HG03175 (cell line): ENCODE results near the gene RNF115.
"Not testable (repeated sequence)": the region's sequence is repeated elsewhere in the genome, so short reads cannot be mapped to it uniquely, and the experiment has no call there.

Experiments
- ATAC-seq: cut with Tn5 transposase; IDR thresholded peaks from one replicate; pipeline ENCODE4 v1.9.1; 2021; ENCODE audit warnings: mild to moderate bottlenecking, moderate library complexity; ENCODE audit not compliant: unreplicated experiment

The RNF115 gene

GRCh38 chr1:145823565-145824498 lies at the start of gene RNF115, which contains the start of gene POLR3C:
Gene RNF115 (minus strand): TSS chr1:145824095. CDS start chr1:145823873, 222 bp downstream.
Gene POLR3C (plus strand): TSS chr1:145824200. CDS start chr1:145825777, 1,577 bp downstream.
- ATAC-seq = peak; percentile 84

GRCh38 chr1:145871994-145872924 lies 48.4 kb upstream of the RNF115 start:
- no peak for ATAC-seq

- ATAC-seq = no peak
These were observed 44.3 kb upstream of the RNF115 start for GRCh38 chr1:145868232-145868631.

- ATAC-seq = no peak
These were observed 39.6 kb upstream of the RNF115 start for GRCh38 chr1:145863282-145864018.

GRCh38 chr1:145859491-145860023 lies 35.7 kb upstream of the RNF115 start:
- peak; percentile 63 for ATAC-seq

- ATAC-seq = peak; percentile 89
These were observed 35.1 kb upstream of the RNF115 start, which contains the start of gene PIAS3 for GRCh38 chr1:145858901-145859490. Gene PIAS3 (minus strand): TSS chr1:145859081. CDS start chr1:145858990, 91 bp downstream.

- peak; percentile 21 for ATAC-seq
These were observed 34.5 kb upstream of the RNF115 start for GRCh38 chr1:145858238-145858900.

GRCh38 chr1:145857170-145857569 lies 33.3 kb upstream of the RNF115 start:
- no peak for ATAC-seq

- ATAC-seq = no peak
These were observed 31.6 kb upstream of the RNF115 start for GRCh38 chr1:145855426-145855948.

- ATAC-seq = no peak
These were observed 25.7 kb upstream of the RNF115 start for GRCh38 chr1:145849356-145850160.

GRCh38 chr1:145847827-145848226 lies 23.9 kb upstream of the RNF115 start:
- ATAC-seq = no peak

GRCh38 chr1:145846201-145846612 lies 22.3 kb upstream of the RNF115 start:
- no peak for ATAC-seq

GRCh38 chr1:145845514-145846161 lies 21.7 kb upstream of the RNF115 start, which contains the start of gene NUDT17:
Gene NUDT17 (plus strand): TSS chr1:145845630. CDS start chr1:145845641, 11 bp downstream.
- ATAC-seq = peak; percentile 54

- ATAC-seq = peak; percentile 78
These were observed 21.2 kb upstream of the RNF115 start for GRCh38 chr1:145845144-145845513.

GRCh38 chr1:145843031-145843430 lies 19.1 kb upstream of the RNF115 start:
- ATAC-seq = no peak

- no peak for ATAC-seq
These were observed 13.8 kb upstream of the RNF115 start for GRCh38 chr1:145837656-145838055.

GRCh38 chr1:145830810-145831209 lies 6.9 kb upstream of the RNF115 start:
- ATAC-seq = not testable (repeated sequence)
